WTC11 (cell line): ENCODE measurements around the gene SMARCD1. TPM values are rescaled to one million over a fixed set of nuclear protein-coding genes. Genes with fewer than 3 reads are reported as not detected.

ENCODE experiments used
- ATAC-seq: fragments of 200-7000 bp; cut with Tn5 transposase; 2 replicates; pipeline ENCODE4 v1.10.0; 2021; ENCODE audit warnings: mild to moderate bottlenecking, moderate library complexity
- CTCF ChIA-PET: fragments of 300-600 bp; sonication (Branson Sonifier 250); formaldehyde crosslinking; loops from one replicate; lab custom pipeline; 2021; ENCODE audit warnings: antibody characterized with exemption; lab: Charles Lee
- POLR2A ChIA-PET: fragments of 350-600 bp; sonication (Branson Sonifier 250); formaldehyde crosslinking; loops from one replicate; lab custom pipeline; 2021; ENCODE audit warnings: antibody characterized with exemption; lab: Charles Lee
- DNase-seq: peaks from one replicate; pipeline ENCODE4 v3.0.0; 2021; ENCODE audit warnings: low spot score
- H3K27ac Mint-ChIP-seq: 2 replicates; pipeline ENCODE4 v1.8.0; 2021; ENCODE audit warnings: mixed read lengths
- H3K27me3 Mint-ChIP-seq: 2 replicates; pipeline ENCODE4 v1.8.0; 2021; ENCODE audit warnings: low read depth, mild to moderate bottlenecking, moderate library complexity, mixed read lengths
- H3K36me3 Mint-ChIP-seq: 2 replicates; pipeline ENCODE4 v1.8.0; 2021; ENCODE audit warnings: mixed read lengths
- H3K4me1 Mint-ChIP-seq: 2 replicates; pipeline ENCODE4 v1.8.0; 2022; ENCODE audit warnings: mixed read lengths
- H3K4me3 Mint-ChIP-seq: 2 replicates; pipeline ENCODE4 v1.8.0; 2021; ENCODE audit warnings: mild to moderate bottlenecking, moderate library complexity, mixed read lengths
- H3K9me3 Mint-ChIP-seq: 2 replicates; pipeline ENCODE4 v1.8.0; 2021; ENCODE audit warnings: mixed read lengths
- CBFB ChIP-seq: sonication (generic); formaldehyde crosslinking; IDR thresholded peaks from 2 replicates; pipeline ENCODE4 v1.8.1; 2022; ENCODE audit warnings: mild to moderate bottlenecking, low read depth, missing genetic modification reagents
- CREB1 ChIP-seq: sonication (generic); formaldehyde crosslinking; IDR thresholded peaks from 2 replicates; pipeline ENCODE4 v1.8.0; 2023; ENCODE audit warnings: mild to moderate bottlenecking, missing genetic modification reagents
- EMX1 ChIP-seq: fragments of 250-450 bp; sonication (Bioruptor Pico); IDR thresholded peaks from 2 replicates; pipeline ENCODE4 v1.8.0; 2021; ENCODE audit warnings: mild to moderate bottlenecking
- FOXP1 ChIP-seq: sonication (generic); formaldehyde crosslinking; IDR thresholded peaks from 2 replicates; pipeline ENCODE4 v1.8.0; 2022; ENCODE audit warnings: missing genetic modification reagents, mild to moderate bottlenecking, moderate library complexity, borderline replicate concordance
- JAZF1 ChIP-seq: fragments of 250-450 bp; sonication (Bioruptor Pico); IDR thresholded peaks from 2 replicates; pipeline ENCODE4 v1.9.0; 2021; ENCODE audit warnings: moderate library complexity, mild to moderate bottlenecking, inconsistent platforms
- JUN ChIP-seq: sonication (generic); formaldehyde crosslinking; IDR thresholded peaks from 2 replicates; pipeline ENCODE4 v1.8.0; 2023; ENCODE audit warnings: mild to moderate bottlenecking, missing genetic modification reagents
- NFATC4 ChIP-seq: fragments of 250-450 bp; sonication (Bioruptor Pico); IDR thresholded peaks from 2 replicates; pipeline ENCODE4 v1.9.0; 2021; ENCODE audit warnings: mild to moderate bottlenecking
- OVOL2 ChIP-seq: fragments of 250-450 bp; sonication (Bioruptor Pico); IDR thresholded peaks from 2 replicates; pipeline ENCODE4 v1.9.0; 2021; ENCODE audit warnings: mild to moderate bottlenecking, borderline replicate concordance
- ZNF121 ChIP-seq: sonication (generic); formaldehyde crosslinking; IDR thresholded peaks from 2 replicates; pipeline ENCODE4 v1.8.0; 2023; ENCODE audit warnings: missing genetic modification reagents
- ZNF219 ChIP-seq: sonication (generic); formaldehyde crosslinking; IDR thresholded peaks from 2 replicates; pipeline ENCODE4 v1.8.0; 2023; ENCODE audit warnings: missing genetic modification reagents, mild to moderate bottlenecking, borderline replicate concordance
- total RNA-seq: library from RNA; stranded (reverse); gene quantifications from 3 replicates; pipeline ENCODE4 v1.2.3, GENCODE V29; 2021
- TF ChIP-seq, protein P1 (sequence below): sonication (generic); formaldehyde crosslinking; IDR thresholded peaks from 2 replicates; pipeline ENCODE4 v1.8.0; 2022; ENCODE audit warnings: mild to moderate bottlenecking, missing genetic modification reagents
- TF ChIP-seq, protein P2 (sequence below): sonication (generic); formaldehyde crosslinking; IDR thresholded peaks from 2 replicates; pipeline ENCODE4 v1.8.1; 2023; ENCODE audit warnings: mild to moderate bottlenecking, moderate library complexity, missing genetic modification reagents
- TF ChIP-seq, protein P3 (sequence below): sonication (generic); formaldehyde crosslinking; conservative IDR thresholded peaks from 2 replicates; pipeline ENCODE4 v1.8.1; 2023; ENCODE audit warnings: mild to moderate bottlenecking, low read depth, missing genetic modification reagents, moderate library complexity
- TF ChIP-seq, protein P4 (sequence below): sonication (generic); formaldehyde crosslinking; IDR thresholded peaks from 2 replicates; pipeline ENCODE4 v1.8.1; 2023; ENCODE audit warnings: mild to moderate bottlenecking, missing genetic modification reagents, borderline replicate concordance
- TF ChIP-seq, protein P5 (sequence below): fragments of 200-600 bp; IDR thresholded peaks from 2 replicates; pipeline ENCODE4 v1.8.0; 2022; ENCODE audit warnings: antibody characterized with exemption

SMARCD1 gene
- total RNA-seq, 1 experiment from 2014 or later: 165 TPM

DNA sequence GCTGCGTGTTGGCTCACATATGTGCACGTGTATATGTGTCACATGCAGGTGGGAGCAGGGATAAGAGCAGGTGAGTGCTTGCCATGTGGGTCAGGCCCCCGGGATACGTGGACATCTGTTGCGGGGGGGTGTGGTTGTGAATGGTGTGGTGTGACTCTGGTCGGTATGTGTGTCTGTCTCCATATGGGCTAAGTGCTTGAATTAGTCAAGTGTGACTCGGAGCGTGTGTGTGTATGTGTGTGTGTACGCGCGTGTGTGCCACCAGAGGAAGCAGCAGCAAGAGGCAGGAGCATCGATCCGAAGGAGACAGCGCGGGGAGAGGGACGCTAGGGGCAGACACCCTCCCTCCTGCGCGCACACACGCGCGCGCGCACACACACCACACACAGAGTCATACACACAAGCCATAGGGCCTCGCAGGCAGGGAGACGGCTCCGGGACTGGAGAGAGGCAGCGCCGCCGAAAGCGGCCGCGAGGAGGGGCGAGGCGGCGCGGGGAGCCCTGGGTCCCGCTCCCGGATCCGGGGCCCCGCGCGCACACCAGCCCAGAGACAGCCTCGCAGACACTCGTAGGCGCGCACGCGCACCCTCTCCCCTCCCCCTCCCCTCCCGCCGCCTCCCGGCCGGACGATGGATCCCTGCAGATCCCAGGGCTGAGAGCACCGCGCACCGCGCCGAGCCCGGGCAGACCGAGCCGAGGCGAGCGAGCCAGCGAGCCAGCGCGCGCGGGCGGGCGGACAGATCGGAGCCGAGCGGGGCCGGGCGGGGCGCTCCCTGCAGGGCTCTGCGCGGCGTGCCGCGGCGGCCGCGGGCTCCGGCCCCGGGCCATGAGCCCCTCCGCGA, 27.9 kb upstream of the SMARCD1 start, which contains the start of gene ASIC1 (continued):
- no peak for TF ChIP-seq ZNF121
- TF ChIP-seq, protein P1, sequence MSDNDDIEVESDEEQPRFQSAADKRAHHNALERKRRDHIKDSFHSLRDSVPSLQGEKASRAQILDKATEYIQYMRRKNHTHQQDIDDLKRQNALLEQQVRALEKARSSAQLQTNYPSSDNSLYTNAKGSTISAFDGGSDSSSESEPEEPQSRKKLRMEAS (CRISPR knock-in tag): 0 out of 2 replicates have a peak, but pooled peaks have one; percentile 14
- 0 out of 2 replicates have a peak, but pooled peaks have one; percentile 17 for TF ChIP-seq CREB1 (CRISPR knock-in tag)
- TF ChIP-seq FOXP1 (CRISPR knock-in tag): peak; percentile 60; the same call in 1 of the 2 replicates
- TF ChIP-seq, protein P2, sequence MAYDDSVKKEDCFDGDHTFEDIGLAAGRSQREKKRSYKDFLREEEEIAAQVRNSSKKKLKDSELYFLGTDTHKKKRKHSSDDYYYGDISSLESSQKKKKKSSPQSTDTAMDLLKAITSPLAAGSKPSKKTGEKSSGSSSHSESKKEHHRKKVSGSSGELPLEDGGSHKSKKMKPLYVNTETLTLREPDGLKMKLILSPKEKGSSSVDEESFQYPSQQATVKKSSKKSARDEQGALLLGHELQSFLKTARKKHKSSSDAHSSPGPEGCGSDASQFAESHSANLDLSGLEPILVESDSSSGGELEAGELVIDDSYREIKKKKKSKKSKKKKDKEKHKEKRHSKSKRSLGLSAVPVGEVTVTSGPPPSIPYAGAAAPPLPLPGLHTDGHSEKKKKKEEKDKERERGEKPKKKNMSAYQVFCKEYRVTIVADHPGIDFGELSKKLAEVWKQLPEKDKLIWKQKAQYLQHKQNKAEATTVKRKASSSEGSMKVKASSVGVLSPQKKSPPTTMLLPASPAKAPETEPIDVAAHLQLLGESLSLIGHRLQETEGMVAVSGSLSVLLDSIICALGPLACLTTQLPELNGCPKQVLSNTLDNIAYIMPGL: peak; percentile 80; the same call in 1 of the 2 replicates

DNA sequence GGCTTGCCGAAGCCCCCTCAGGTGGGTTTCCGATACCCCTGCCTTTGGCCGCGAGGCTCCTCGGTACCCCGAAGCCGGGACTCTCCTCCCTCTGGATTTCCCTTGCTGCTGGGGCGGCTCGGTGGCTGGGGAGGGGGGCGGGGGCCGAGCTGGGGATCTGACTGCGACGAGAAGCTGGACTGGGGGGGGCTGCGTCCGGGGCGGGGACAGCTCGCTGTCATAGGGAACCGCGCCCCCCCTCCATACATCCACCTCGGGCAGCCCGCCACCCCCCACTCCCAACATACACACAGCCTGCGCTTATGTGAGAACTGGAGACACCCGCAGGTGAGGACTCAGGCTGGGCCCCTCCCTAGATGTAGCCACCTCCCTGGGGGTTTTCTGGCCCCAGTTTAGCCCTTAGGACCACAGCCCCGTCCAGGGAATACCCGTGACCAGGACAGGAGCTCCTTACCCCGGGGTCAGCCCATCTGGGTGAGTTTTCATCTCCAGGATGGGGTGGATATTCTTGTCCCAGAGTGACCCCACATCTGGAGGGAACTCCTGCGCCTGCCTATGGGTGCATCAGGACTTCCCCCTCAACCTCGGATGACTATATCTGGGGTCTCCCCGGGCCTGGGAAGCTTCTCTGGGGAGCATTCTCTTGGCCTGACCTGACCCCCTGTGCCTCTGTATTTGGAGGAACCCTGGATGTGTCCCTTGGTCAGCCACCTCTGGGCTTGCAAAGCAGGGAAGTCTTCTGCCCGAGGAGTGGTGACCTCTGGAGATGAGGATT, 27.1 kb upstream of the SMARCD1 start:
- H3K4me3 Mint-ChIP-seq: peak overlapping the region; percentile 55
- H3K9me3 Mint-ChIP-seq: no peaks in the 10 kb centered on the region
- TF ChIP-seq CREB1 (CRISPR knock-in tag) (no peak), NFATC4 (CRISPR knock-in tag) (no peak), CBFB (CRISPR knock-in tag) (no peak), JUN (CRISPR knock-in tag) (no peak), OVOL2 (CRISPR knock-in tag) (no peak)
- TF ChIP-seq, protein P3, sequence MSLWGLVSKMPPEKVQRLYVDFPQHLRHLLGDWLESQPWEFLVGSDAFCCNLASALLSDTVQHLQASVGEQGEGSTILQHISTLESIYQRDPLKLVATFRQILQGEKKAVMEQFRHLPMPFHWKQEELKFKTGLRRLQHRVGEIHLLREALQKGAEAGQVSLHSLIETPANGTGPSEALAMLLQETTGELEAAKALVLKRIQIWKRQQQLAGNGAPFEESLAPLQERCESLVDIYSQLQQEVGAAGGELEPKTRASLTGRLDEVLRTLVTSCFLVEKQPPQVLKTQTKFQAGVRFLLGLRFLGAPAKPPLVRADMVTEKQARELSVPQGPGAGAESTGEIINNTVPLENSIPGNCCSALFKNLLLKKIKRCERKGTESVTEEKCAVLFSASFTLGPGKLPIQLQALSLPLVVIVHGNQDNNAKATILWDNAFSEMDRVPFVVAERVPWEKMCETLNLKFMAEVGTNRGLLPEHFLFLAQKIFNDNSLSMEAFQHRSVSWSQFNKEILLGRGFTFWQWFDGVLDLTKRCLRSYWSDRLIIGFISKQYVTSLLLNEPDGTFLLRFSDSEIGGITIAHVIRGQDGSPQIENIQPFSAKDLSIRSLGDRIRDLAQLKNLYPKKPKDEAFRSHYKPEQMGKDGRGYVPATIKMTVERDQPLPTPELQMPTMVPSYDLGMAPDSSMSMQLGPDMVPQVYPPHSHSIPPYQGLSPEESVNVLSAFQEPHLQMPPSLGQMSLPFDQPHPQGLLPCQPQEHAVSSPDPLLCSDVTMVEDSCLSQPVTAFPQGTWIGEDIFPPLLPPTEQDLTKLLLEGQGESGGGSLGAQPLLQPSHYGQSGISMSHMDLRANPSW: no peak
- ChIA-PET POLR2A (interaction anchor here (0.6 kb wide), 1 partner anchor 10 kb away, joined by 4 read pairs; no protein-coding TSS in a partner anchor), CTCF (interaction anchor here (0.5 to 5.3 kb wide), 12 partner anchors 9 to 219 kb away, joined by 3 to 39 read pairs (median 4); partner anchors contain the start of gene RACGAP1)
- DNase-seq (no peak), ATAC-seq (no peak; the same call in 1 of the 2 replicates)
- peaks cover 80% of the 10 kb centered on the region for H3K27me3 Mint-ChIP-seq
- H3K27ac Mint-ChIP-seq: no peak overlapping the region
- no peaks in the 10 kb centered on the region for H3K36me3 Mint-ChIP-seq
- H3K4me1 Mint-ChIP-seq: peaks cover 17% of the 10 kb centered on the region

DNA sequence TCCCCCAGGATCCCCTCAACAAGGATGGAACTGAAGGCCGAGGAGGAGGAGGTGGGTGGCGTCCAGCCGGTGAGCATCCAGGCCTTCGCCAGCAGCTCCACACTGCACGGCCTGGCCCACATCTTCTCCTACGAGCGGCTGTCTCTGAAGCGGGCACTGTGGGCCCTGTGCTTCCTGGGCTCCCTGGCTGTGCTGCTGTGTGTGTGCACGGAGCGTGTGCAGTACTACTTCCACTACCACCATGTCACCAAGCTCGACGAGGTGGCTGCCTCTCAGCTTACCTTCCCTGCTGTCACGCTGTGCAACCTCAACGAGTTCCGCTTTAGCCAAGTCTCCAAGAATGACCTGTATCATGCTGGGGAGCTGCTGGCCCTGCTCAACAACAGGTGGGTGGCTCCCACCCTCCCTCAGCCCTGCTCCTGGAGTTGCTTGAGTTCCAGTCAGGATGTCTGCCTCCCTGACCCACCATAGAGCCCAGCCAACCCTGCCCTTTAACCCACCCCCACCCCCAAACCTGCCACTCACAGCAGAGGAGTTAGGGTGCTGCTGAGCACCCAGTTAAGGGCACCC, 26.3 kb upstream of the SMARCD1 start:
- H3K4me3 Mint-ChIP-seq: peak overlapping the region; percentile 55
- H3K36me3 Mint-ChIP-seq: no peaks in the 10 kb centered on the region
- CTCF ChIA-PET: interaction anchor here (0.6 to 5.3 kb wide), 15 partner anchors 9 to 280 kb away, joined by 3 to 39 read pairs (median 4); partner anchors contain the start of gene RACGAP1
- H3K9me3 Mint-ChIP-seq: no peaks in the 10 kb centered on the region
- H3K27ac Mint-ChIP-seq: no peak overlapping the region
- H3K27me3 Mint-ChIP-seq: peaks cover 72% of the 10 kb centered on the region
- POLR2A ChIA-PET: no interaction called here
- peaks cover 17% of the 10 kb centered on the region for H3K4me1 Mint-ChIP-seq
- no peak for ATAC-seq
- no peak for DNase-seq
- no peak for TF ChIP-seq JAZF1
- TF ChIP-seq EMX1: no peak
- TF ChIP-seq, protein P4, sequence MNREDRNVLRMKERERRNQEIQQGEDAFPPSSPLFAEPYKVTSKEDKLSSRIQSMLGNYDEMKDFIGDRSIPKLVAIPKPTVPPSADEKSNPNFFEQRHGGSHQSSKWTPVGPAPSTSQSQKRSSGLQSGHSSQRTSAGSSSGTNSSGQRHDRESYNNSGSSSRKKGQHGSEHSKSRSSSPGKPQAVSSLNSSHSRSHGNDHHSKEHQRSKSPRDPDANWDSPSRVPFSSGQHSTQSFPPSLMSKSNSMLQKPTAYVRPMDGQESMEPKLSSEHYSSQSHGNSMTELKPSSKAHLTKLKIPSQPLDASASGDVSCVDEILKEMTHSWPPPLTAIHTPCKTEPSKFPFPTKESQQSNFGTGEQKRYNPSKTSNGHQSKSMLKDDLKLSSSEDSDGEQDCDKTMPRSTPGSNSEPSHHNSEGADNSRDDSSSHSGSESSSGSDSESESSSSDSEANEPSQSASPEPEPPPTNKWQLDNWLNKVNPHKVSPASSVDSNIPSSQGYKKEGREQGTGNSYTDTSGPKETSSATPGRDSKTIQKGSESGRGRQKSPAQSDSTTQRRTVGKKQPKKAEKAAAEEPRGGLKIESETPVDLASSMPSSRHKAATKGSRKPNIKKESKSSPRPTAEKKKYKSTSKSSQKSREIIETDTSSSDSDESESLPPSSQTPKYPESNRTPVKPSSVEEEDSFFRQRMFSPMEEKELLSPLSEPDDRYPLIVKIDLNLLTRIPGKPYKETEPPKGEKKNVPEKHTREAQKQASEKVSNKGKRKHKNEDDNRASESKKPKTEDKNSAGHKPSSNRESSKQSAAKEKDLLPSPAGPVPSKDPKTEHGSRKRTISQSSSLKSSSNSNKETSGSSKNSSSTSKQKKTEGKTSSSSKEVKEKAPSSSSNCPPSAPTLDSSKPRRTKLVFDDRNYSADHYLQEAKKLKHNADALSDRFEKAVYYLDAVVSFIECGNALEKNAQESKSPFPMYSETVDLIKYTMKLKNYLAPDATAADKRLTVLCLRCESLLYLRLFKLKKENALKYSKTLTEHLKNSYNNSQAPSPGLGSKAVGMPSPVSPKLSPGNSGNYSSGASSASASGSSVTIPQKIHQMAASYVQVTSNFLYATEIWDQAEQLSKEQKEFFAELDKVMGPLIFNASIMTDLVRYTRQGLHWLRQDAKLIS (CRISPR knock-in tag): no peak
- TF ChIP-seq ZNF219 (CRISPR knock-in tag): no peak
- TF ChIP-seq, protein P5, sequence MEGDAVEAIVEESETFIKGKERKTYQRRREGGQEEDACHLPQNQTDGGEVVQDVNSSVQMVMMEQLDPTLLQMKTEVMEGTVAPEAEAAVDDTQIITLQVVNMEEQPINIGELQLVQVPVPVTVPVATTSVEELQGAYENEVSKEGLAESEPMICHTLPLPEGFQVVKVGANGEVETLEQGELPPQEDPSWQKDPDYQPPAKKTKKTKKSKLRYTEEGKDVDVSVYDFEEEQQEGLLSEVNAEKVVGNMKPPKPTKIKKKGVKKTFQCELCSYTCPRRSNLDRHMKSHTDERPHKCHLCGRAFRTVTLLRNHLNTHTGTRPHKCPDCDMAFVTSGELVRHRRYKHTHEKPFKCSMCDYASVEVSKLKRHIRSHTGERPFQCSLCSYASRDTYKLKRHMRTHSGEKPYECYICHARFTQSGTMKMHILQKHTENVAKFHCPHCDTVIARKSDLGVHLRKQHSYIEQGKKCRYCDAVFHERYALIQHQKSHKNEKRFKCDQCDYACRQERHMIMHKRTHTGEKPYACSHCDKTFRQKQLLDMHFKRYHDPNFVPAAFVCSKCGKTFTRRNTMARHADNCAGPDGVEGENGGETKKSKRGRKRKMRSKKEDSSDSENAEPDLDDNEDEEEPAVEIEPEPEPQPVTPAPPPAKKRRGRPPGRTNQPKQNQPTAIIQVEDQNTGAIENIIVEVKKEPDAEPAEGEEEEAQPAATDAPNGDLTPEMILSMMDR: no peak
